ENCODE measurements around the gene SLC35F3.

Gene SLC35F3

DNA sequence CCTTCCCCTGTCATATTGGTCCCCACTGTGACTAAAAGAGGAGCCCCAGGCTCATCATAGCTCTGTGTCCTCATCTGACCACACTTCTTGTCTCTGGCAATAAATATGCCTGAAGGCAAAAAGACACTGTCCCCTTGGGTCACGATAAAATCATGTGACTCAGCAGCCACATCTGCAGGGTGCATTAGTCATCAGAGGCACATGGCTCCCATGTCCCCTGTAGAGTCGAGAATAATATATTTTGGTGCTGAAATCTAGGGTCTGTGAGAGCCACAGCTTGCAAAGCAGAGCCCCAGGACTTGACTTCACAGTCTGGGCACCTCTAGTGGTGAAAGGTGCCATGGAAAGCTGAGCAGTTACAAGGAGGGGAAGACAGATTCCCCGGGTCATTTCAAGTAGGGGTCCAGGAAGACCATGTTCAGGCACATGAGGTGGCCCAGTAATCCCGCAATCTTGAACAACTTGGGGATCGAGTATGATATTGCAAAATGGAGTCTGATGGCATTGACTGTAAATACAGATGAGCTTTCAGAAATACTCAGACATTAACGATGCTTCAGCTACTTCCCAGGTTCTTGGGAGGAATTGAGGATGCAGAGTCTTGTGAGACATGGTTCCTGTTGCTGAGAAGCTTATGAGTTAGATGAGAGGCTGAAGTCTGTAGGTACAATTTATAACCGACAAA, 68.6 kb downstream of the SLC35F3 start:
- no peak for DNase-seq (ENCODE audit: low read depth)

DNA sequence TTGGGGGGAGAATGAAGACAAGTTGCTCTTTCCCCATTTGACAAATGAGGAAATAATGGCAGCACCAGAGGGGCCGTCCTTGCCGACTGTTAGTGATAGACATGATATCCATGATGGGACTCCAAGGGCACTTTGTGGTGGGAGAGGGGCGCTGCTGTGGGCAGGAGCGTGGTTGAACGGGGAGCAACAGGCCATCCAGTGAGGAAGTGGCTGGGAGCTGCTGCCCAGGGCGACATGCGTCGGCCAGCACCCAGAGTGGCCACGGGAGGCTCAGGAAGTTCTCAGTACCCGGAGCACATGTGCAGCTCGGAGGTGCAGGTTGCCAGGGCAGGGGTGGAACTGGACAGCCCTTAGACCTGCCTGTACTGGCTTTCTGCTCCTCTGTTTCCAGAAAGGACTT, 71.0 kb downstream of the SLC35F3 start:
- no peak for DNase-seq (ENCODE audit: low read depth)

DNA sequence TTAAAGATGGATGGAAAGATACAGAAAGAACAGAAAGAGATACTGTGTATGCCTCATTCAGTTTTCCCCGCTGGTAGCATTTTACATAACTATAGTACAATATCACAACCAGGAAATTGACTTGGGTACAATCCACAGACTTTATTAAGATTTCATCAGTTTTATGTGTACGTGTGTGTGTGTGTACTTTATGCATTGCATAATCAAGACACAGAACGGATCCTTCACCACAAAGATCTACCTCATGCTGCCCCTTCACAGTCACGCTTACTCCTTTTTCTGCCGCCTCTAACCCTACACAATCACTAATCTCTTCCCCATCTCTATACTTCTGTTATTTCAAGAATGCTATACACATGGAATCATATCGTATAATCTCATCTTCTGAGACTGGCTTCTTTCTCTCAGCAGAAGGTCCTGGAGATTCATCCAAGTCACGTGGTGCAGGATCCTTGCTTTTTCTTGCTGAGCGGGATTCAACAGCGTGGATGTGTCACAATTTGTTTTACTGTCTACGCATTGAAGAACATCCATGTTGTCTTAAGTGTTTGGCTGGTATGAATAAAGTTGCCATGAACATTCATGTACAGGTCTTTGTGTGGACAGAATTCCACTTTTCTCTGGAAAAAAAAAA, 76.7 kb downstream of the SLC35F3 start:
- DNase-seq (ENCODE audit: low read depth), result no peak

DNA sequence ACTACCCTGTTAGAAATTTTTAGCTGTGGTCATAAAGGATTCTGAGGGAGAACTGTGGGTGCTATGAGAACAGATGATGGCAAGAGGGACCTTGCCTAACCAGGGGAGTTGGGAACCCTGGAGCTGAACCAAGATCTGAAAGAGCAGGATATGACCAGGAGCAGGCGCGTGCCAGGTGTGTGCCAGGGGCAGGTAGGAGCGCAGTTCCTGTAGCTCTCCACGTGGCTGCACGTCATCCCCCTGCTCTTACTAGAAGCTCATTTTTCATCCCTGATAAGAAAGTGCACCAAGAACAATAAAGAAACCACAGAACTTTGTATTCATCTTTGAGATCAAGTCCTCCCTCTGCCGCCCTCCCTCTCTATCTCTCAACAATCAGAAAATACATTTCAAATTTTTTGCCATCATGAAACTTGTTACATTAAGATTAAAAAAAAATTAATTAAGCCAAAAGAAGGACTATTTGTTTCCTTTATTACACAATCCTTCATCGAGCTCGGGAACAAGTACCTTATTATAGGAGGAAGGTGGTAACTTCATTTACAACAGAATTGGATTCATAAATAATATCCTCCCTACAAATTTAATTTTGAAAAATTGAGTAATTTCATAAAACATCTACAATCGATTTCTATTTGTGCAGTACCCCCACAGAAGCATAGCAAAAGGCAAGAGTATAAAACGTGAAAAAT, 78.5 kb downstream of the SLC35F3 start:
- DNase-seq (ENCODE audit: low read depth), result no peak

DNA sequence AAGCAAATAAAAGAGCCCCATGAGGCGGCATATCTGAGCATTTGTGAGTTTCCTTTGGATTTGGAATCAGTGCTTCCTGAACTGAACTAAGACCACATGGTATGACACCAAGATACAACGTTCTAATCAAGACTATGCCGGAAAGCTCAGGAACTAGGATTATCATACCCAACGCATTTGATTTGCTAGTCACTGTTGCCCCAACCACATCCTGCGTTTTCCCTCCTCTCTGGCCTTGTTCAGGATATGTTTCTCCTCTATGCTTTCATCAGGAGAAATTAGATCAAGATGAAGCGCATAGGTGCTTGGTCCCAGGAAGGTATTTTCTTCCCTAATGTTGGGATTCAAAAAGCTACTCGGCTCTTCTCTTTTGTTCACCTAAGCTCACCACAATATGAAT, 79.3 kb downstream of the SLC35F3 start:
- DNase-seq (ENCODE audit: low read depth), result no peak

DNA sequence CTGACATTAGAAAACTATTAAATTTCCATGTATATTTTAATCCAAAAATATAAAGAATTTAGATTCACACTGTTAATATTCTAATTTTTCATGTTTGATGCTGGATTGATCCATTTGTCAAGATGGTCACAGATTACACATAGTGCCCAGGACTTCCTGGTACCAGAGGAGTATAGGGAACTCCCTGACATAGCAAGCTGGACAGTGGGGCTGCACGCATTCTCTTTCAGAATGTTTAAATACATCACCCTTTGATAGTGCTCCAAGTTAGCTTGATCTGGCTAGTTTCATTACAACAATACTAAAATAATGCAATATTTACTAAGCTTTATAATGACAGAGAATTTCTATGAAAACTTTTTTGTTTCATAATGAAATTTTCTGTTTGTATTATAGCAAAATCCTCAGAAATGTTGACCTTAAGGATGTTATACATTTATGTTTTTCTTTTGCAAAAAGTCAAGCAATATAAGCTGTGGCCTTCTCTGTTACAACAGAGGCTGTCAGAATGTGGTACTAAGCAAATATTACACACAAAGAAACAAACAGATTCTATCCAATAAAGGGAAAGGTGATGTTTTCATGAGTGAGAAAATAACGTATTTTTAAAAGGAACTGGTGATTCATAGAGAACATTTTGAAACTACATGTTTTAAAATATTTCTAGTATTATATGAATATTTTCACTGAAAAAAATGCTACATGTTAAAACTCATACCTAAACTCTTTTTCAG, 84.7 kb downstream of the SLC35F3 start:
- DNase-seq (ENCODE audit: low read depth), result no peak

DNA sequence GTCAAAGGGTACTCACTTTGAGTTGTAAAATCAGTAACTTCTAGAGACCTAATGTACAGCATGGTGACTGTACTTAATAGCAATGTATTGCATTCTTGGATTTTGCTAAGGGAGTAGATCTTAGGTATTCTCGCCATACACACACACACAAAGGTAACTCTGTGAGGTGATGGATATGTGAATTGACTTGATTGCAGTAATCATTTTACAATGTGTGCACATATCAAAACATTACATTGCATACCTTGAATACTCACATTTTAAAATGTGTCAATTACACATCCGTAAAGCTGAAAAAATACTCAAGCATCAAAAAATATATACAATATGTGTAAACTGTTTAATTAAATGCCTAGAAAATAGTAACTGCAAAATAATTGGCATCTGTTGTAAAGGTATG, 86.0 kb downstream of the SLC35F3 start:
- no peak for DNase-seq (ENCODE audit: low read depth)

DNA sequence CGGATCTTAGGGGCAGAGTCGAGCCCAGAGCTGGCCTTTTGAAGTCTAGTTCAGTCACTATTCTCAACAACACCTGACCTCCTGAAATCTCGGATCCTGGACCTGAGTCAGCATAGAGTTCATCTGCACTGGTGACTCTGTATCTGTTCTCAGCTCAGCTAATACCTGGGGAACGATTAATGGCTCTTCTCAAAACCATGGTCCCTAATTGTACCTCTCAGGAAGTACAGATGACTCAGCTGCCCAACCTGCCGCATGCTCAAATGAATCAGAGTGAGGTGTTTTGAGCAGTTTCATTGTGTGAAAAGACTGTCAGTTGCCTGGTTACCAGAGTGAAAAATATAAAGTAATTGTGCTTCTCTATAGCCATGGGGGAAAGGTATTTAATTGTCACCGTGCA, 89.2 kb downstream of the SLC35F3 start:
- no peak for DNase-seq (ENCODE audit: low read depth)

DNA sequence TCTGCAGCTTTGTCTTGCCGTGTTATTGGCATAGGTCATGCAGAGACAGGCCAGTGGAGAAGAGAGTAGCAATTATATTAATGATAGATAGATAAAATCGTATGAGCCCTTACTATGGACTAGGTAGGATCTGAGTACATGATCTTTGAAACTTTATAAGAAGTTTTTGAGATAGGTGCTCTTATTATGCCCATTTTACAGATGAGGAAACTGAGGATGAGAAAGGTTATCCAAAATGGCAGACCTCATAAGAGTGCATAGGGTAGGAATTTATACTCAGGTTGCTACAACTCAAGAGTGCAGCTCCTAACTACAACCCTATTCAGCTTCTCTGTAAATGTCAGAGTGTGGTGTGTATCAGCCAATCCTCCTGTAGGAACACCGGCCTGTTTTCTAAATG, 89.6 kb downstream of the SLC35F3 start:
- DNase-seq (ENCODE audit: low read depth), result no peak

DNA sequence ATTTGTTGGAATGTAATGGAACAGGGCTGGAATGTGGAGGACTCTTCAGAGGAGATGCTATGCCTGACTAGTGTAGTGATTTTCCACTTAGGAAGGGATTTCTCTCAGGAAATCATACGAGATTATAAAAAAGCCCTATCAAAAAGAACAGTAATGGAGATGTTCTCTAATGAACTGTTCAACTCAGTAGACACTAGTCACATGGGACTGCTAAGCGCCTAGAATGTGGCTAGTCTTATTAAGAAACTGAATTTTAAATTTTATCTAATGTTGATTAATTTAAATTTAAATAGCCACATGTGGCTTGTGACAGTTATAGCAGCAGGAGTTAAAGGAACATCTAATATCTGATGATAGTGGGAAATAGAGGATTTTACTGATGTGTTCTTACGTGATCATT, 94.0 kb downstream of the SLC35F3 start:
- no peak for DNase-seq (ENCODE audit: low read depth)

DNA sequence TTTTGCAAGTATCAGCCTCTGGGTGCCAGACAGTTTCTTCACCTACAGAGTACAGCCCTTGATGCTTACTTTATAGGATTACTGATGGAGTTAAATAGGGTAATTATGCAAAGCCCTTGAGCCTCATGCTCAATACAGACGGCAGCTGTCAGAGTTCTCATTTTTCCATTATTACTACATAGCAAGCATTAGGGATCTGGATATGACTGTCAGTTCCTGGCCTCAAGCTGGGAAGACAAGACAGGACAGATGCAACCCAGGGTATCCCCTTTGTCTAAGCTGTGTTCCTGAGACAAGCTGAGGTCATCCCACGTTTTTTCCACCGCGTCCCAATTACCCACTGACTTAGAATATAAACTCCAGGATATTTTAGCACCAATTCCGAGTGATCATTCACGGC, 94.4 kb downstream of the SLC35F3 start:
- DNase-seq (ENCODE audit: low read depth), result no peak

DNA sequence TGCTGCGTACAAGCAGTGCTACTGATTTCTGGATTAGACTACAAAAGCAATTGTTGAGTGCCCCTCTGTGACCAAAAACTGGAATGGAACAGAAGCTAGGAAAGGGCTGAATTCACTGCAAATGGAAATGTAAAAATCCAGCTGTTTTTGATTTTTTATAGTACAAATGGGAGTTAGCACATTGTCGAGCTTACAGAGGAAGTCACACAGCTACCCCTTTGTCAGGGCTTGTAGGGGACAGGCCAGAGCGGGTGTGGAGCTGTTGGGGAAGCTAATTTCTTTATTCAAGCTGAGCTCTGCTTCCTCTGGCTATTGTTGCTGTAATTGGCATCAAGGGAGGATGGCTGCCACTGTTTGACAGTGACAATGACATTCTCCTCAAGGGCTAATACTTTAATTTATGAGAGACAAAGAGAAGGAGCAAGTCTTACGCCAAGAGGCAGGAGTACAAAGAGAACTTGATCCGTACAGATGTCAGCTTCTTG, 96.1 kb downstream of the SLC35F3 start:
- DNase-seq (ENCODE audit: low read depth), result no peak

DNA sequence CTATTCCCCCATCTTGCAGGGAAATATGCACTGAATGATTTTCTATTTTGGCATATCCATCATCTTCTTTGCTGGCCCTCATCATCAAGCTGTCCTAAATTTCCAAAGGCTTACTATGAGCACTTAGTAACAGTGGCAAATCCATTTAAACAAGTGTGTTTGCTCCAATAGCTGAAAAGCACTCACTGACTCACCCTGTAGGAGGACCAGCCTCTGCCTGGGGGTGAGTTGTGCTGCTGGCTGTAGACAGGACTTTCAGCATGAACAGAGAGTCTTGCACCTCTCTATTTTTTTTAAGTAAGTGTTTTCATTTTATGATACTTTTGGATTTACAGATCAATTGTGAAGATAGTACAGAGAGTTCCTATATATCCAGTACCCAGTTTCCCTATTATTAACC, 97.3 kb downstream of the SLC35F3 start:
- DNase-seq (ENCODE audit: low read depth), result no peak

DNA sequence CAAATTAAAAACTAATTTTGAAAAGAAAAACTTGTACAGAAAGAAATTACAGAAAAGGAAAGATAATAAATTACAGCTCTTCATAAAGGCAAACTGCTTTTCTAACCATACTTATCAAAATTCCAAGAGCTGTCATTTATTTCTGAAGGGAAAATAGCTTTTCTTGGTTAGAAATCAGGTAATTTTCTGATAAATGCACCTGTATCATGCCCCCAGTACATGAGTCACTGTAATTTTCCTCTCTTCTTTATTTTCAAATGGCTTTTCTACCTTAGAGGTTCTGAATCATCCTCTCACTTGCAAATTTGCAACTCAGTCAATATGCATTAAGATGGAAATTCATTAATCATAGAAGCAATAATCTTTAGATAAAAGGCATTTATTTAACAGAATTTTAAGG, 100.1 kb downstream of the SLC35F3 start:
- DNase-seq (ENCODE audit: low read depth), result no peak

DNA sequence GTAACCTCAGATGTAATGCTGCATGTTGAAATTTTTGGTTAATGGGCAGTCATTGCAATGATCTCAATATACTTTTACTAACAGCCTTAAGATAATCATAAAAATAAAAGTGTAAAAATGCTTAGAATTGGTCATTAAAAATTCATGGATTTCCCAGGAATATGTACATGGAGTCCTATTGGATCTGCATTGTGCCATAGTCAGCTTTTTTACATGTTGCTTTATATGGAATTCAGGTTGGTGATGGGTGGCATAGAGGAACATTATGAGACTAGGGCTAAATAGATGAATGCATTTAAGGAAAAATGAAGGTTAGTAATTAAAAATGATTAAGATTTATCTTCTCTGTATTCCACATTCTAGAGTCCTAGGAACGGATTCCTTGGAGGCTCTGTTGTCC, 103.2 kb downstream of the SLC35F3 start:
- no peak for DNase-seq (ENCODE audit: low read depth)

DNA sequence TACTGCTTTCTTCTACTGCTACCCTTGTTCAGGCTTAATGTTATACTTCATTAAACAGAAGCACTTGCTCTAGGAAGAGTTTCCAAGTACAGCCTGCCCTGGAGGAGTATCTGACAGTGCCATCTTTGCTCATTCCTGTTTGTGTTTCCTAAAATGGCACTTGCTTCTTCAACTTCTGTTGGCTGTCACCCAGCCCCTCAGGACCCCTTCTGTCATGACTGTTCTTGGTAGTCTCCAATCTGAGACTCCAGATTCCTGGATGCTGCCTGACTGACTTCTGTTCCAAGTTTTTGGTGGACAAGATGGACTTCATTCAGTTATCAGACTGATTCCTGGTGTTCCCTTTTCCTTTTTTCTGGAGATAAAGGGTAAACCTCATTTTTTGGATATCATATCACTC, 104.1 kb downstream of the SLC35F3 start:
- DNase-seq (ENCODE audit: low read depth), result no peak

DNA sequence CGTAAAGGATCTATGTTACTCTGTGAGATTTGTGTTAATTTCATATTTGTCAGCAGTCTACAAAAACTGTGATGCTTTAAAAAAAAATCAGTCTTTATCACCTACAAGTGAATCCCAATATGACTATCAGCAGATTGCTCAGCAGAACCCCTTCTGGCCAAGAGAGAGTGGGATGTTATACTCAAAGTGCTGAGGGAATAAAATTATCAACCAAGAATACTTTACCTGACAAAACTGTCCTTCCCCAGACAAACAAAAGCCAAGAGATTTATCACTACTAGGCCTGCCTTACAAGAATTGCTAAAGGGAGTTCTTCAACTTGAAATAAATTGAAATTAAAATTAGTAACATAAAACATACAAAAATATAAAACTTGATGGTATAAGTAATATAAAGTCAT, 105.2 kb downstream of the SLC35F3 start:
- no peak for DNase-seq (ENCODE audit: low read depth)

DNA sequence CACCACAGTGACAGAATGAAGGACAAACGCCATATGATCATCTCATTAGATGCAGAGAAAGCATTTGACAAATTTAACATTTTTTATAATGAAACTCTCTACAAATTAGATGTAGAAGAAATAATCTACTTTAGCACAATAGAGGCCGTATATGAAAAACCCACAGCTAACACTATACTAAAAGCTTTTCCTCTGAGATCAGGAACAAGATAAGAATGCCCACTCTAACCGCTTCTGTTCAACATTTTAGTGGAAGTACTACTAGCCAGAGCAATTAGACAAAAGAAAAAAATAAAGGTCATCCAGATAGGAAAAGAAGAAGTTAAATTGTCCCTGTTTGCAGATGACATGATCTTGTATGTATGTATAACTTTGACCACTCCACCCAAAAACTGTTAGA, 109.7 kb downstream of the SLC35F3 start:
- no peak for DNase-seq (ENCODE audit: low read depth)

DNA sequence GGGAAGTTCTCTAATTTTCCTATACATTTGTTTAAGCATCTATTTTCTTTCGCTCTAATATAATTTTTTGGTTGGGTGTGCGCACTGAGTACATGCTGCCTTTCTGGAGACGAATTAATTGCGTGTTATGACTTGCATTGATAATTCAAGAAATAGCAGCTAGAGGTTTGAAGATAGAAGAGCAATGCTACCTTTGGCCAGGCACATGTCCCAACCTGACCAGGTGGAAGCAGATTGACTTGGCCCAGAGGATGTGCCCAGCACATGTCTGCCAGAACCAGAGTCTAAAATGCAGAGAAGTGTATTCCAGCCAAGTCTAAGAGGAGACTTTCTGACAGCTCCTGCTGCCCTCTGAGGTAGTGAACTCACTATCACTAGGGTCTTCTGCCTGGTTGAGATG, 114.3 kb downstream of the SLC35F3 start:
- DNase-seq (ENCODE audit: low read depth), result no peak

DNA sequence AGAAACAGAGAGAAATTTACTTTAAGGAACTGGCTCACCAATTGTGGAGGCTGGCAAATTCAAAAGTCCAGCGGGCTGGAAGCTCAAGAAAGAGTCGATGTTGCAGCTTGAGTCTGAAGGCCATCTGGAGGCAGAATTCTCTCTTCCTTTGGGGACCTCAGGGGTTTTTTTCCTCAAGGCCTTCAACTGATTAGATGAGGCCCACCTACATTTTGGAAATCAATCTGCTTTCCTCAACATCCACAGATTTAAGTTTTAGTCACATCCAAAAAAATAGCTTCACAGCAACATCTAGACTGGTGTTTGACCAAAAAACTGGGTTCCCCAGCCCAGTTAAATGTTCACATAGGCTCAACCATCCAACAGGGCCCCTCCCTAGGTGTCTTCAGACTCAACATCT, 114.9 kb downstream of the SLC35F3 start:
- DNase-seq (ENCODE audit: low read depth), result no peak

DNA sequence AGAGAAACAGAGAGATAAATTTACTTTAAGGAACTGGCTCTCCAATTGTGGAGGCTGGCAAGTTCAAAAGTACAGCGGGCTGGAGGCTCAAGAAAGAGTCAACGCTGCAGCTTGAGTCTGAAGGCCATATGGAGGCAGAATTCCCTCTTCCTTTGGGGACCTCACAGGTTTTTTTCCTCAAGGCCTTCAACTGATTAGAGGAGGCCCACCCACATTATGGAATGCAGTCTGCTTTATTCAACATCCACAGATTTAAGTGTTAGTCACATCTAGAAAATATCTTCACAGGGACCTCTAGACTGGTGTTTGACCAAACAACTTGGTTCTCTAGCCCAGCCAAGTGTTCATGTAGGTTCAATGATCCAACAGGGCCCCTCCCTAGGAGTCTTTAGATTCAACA, 117.8 kb downstream of the SLC35F3 start:
- no peak for DNase-seq (ENCODE audit: low read depth)

DNA sequence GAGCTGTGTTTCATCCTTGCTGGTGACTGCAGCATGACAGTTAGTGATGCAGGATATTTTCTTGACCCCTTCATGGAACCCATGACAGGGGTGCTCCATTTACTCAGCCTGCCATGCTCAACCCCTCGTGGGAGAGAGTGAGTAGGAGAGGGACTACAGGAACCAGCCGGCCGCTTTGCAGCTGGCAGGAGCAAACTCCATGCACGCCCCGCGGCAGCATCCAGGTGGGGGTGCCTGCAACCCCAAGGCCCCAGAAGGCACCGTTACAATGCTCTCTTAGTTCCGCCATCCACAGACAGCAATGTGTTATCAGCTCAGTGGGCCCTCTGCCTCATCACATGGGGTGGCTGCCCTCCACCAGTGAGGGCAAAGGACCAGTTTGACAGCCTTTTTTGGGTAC, 135.1 kb downstream of the SLC35F3 start:
- DNase-seq (ENCODE audit: low read depth), result no peak
